ENCODE data around the gene SLC44A1.

Gene SLC44A1

DNA sequence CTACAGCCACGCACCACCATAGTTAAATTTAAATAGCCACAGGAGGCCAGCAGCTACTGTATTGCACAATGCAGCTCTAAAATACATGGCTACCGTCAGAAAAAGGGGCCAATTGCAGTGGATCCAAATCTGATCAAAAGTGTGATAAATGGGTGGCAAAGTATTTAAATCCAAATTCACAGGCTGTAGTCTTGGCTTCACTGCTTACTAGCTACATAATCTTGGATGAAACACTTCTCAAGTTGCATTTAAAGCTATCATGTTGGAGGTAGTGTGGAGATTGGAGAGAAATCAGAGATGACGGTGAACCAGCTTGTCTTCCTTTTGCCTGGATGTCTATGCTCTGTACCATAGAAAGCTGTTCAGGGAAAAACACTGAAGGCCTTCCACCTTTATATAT is 24.0 kb upstream of the SLC44A1 start:
- Histone ChIP-seq H3K27ac (replicated peaks) (no peak overlapping the region), H3K27me3 (ENCODE audit: insufficient read depth, poor library complexity, severe bottlenecking) (no peaks in the 10 kb centered on the region), H3K4me3 (replicated peaks; ENCODE audit: insufficient read depth, low read length) (no peak overlapping the region)
- no peak for DNase-seq (ENCODE audit: low read depth in 1 of 2, low spot score in 1 of 2)
- TF ChIP-seq GABPA (IDR thresholded peaks at IDR 0.05; ENCODE audit: low read depth) (no peak), SPI1 (IDR thresholded peaks at IDR 0.05; ENCODE audit: borderline replicate concordance, low read depth) (no peak), POLR2AphosphoS5 (IDR thresholded peaks at IDR 0.05; ENCODE audit: low read depth) (no peak)
- TF ChIP-seq, protein P1, sequence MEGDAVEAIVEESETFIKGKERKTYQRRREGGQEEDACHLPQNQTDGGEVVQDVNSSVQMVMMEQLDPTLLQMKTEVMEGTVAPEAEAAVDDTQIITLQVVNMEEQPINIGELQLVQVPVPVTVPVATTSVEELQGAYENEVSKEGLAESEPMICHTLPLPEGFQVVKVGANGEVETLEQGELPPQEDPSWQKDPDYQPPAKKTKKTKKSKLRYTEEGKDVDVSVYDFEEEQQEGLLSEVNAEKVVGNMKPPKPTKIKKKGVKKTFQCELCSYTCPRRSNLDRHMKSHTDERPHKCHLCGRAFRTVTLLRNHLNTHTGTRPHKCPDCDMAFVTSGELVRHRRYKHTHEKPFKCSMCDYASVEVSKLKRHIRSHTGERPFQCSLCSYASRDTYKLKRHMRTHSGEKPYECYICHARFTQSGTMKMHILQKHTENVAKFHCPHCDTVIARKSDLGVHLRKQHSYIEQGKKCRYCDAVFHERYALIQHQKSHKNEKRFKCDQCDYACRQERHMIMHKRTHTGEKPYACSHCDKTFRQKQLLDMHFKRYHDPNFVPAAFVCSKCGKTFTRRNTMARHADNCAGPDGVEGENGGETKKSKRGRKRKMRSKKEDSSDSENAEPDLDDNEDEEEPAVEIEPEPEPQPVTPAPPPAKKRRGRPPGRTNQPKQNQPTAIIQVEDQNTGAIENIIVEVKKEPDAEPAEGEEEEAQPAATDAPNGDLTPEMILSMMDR (IDR thresholded peaks at IDR 0.05; ENCODE audit: insufficient read depth, low read length) = no peak
- TF ChIP-seq, protein P2, sequence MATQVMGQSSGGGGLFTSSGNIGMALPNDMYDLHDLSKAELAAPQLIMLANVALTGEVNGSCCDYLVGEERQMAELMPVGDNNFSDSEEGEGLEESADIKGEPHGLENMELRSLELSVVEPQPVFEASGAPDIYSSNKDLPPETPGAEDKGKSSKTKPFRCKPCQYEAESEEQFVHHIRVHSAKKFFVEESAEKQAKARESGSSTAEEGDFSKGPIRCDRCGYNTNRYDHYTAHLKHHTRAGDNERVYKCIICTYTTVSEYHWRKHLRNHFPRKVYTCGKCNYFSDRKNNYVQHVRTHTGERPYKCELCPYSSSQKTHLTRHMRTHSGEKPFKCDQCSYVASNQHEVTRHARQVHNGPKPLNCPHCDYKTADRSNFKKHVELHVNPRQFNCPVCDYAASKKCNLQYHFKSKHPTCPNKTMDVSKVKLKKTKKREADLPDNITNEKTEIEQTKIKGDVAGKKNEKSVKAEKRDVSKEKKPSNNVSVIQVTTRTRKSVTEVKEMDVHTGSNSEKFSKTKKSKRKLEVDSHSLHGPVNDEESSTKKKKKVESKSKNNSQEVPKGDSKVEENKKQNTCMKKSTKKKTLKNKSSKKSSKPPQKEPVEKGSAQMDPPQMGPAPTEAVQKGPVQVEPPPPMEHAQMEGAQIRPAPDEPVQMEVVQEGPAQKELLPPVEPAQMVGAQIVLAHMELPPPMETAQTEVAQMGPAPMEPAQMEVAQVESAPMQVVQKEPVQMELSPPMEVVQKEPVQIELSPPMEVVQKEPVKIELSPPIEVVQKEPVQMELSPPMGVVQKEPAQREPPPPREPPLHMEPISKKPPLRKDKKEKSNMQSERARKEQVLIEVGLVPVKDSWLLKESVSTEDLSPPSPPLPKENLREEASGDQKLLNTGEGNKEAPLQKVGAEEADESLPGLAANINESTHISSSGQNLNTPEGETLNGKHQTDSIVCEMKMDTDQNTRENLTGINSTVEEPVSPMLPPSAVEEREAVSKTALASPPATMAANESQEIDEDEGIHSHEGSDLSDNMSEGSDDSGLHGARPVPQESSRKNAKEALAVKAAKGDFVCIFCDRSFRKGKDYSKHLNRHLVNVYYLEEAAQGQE (IDR thresholded peaks at IDR 0.05; ENCODE audit: insufficient replicate concordance, low read depth) = no peak

DNA sequence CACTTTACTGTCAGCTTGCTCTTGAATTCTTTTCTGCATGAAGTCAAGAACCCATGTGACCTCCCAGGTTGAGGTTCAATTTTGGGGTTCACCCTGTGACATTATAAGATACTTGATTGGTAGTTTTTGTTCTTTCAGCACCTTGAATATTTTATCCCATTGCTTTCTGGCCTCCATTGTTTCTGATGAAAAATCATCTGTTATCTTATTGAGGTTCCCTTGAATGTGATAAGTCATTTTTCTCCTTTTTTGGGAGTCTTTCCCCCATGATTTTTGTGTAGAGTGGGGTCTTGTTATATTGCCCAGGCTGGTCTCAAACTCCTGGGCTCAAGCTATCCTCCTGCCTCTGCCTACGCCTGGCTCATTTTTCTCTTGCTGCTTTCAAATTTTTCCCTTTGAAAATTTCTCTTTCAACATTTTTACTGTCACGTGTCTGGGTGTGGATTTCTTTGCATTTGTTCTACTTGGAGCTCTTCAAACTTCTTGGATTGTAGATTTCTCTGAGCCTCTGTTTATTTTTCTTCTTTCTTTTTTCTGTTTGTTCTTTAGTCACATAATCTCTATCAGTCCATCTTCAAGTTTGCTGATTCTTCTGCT is 20.8 kb upstream of the SLC44A1 start:
- no peaks in the 10 kb centered on the region for H3K27me3 ChIP-seq (ENCODE audit: insufficient read depth, poor library complexity, severe bottlenecking)
- H3K4me3 ChIP-seq (replicated peaks; ENCODE audit: insufficient read depth, low read length) = no peak overlapping the region
- no peak for DNase-seq (ENCODE audit: low read depth in 1 of 2, low spot score in 1 of 2)
- TF ChIP-seq POLR2AphosphoS5 (IDR thresholded peaks at IDR 0.05; ENCODE audit: low read depth) (no peak), GABPA (IDR thresholded peaks at IDR 0.05; ENCODE audit: low read depth) (no peak), SPI1 (IDR thresholded peaks at IDR 0.05; ENCODE audit: borderline replicate concordance, low read depth) (no peak)
- TF ChIP-seq, protein P2 (IDR thresholded peaks at IDR 0.05; ENCODE audit: insufficient replicate concordance, low read depth) = no peak
- TF ChIP-seq, protein P1 (IDR thresholded peaks at IDR 0.05; ENCODE audit: insufficient read depth, low read length) = no peak
- H3K27ac ChIP-seq (replicated peaks) = no peak overlapping the region

DNA sequence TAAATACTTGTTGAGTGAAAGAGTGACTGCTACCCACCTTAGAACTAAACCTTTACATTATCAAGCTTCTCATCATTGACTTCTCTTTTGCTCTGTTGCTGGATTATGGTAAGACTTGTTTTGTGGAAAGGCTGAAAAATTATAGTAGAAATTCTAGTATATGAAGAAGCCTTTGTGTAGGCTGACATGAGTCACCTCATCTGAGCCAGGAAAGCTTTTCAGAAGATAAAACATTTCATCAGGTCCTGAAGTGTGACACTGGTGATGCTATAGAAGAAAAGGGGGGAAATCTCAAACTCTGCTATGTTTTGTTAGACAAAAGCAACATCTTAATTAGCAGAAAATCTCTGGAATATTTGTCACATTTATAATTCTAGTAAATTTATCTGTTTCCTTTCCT is 18.4 kb upstream of the SLC44A1 start:
- Histone ChIP-seq H3K4me3 (replicated peaks; ENCODE audit: insufficient read depth, low read length) (no peak overlapping the region), H3K27ac (replicated peaks) (no peak overlapping the region), H3K27me3 (ENCODE audit: insufficient read depth, poor library complexity, severe bottlenecking) (no peaks in the 10 kb centered on the region)
- TF ChIP-seq POLR2AphosphoS5 (IDR thresholded peaks at IDR 0.05; ENCODE audit: low read depth) = no peak
- DNase-seq (ENCODE audit: low read depth in 1 of 2, low spot score in 1 of 2) = no peak

DNA sequence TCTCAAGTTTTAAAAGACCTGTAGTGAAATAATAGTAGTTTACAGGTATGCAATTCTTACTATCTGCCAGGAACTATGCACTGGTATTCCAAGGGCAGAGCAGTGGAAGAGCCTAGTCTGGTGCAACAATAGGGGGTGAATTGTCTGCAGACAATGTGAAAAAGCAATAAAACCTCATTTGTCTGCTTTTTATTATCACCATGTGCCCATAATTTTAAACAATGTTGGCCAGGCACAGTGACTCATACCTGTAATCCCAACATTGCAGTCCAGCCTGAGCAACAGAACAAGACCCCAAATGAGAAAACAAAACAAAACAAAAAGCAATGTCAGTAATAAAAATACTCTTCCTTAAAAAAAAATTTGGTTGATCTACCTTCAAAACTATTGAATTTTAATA is 12.2 kb upstream of the SLC44A1 start:
- Histone ChIP-seq H3K27ac (replicated peaks) (no peak overlapping the region), H3K4me3 (replicated peaks; ENCODE audit: insufficient read depth, low read length) (no peak overlapping the region), H3K27me3 (ENCODE audit: insufficient read depth, poor library complexity, severe bottlenecking) (no peaks in the 10 kb centered on the region)
- no peak for DNase-seq (ENCODE audit: low read depth in 1 of 2, low spot score in 1 of 2)
- TF ChIP-seq POLR2AphosphoS5 (IDR thresholded peaks at IDR 0.05; ENCODE audit: low read depth) = no peak
- TF ChIP-seq SPI1 (IDR thresholded peaks at IDR 0.05; ENCODE audit: borderline replicate concordance, low read depth) = no peak
- TF ChIP-seq, protein P1 (IDR thresholded peaks at IDR 0.05; ENCODE audit: insufficient read depth, low read length) = no peak
- TF ChIP-seq GABPA (IDR thresholded peaks at IDR 0.05; ENCODE audit: low read depth) = no peak
- TF ChIP-seq, protein P2 (IDR thresholded peaks at IDR 0.05; ENCODE audit: insufficient replicate concordance, low read depth) = no peak
